ENCODE data around the gene TM4SF5.
A peak's percentile ranks its signal among the peaks of the same experiment; 100 is the strongest.

Gene TM4SF5

GRCh38 chr17:4747847-4748246 lies 23.8 kb upstream of the TM4SF5 start:
- peak in 2 of 5 experiments; percentile 6 to 84 for DNase-seq

GRCh38 chr17:4748686-4749085 lies 23.0 kb upstream of the TM4SF5 start:
- no peak for DNase-seq

- DNase-seq, result no peak
Observed at GRCh38 chr17:4750606-4751005, 21.1 kb upstream of the TM4SF5 start.

GRCh38 chr17:4751932-4752331 lies 19.8 kb upstream of the TM4SF5 start:
- no peak for DNase-seq

- no peak for DNase-seq
Observed at GRCh38 chr17:4753392-4753791, 18.3 kb upstream of the TM4SF5 start.

GRCh38 chr17:4759776-4760236 lies 11.9 kb upstream of the TM4SF5 start:
- no peak for DNase-seq

GRCh38 chr17:4764595-4764994 lies 7.1 kb upstream of the TM4SF5 start:
- no peak for DNase-seq

GRCh38 chr17:4766201-4766600 lies 5.5 kb upstream of the TM4SF5 start:
- DNase-seq, result no peak

GRCh38 chr17:4766723-4767122 lies 5.0 kb upstream of the TM4SF5 start:
- DNase-seq, result no peak

- DNase-seq, result no peak
Observed at GRCh38 chr17:4768298-4768697, 3.4 kb upstream of the TM4SF5 start.

- DNase-seq, result no peak
Observed at GRCh38 chr17:4769628-4770027, 2.1 kb upstream of the TM4SF5 start.

GRCh38 chr17:4772235-4772613 lies 538 bp downstream of the TM4SF5 start:
- DNase-seq, result no peak

- no peak for DNase-seq
Observed at GRCh38 chr17:4777969-4778760, 6.5 kb downstream of the TM4SF5 start.

GRCh38 chr17:4780325-4780955 lies 8.8 kb downstream of the TM4SF5 start:
- no peak for DNase-seq

- peak in 1 of 5 experiments; percentile 24 for DNase-seq
Observed at GRCh38 chr17:4782652-4783051, 11.0 kb downstream of the TM4SF5 start.

- peak in 2 of 5 experiments; percentile 12 to 20 for DNase-seq
Observed at GRCh38 chr17:4785311-4786105, 13.8 kb downstream of the TM4SF5 start.

GRCh38 chr17:4786106-4786511 lies 14.4 kb downstream of the TM4SF5 start, which contains the start of gene VMO1:
VMO1 (minus strand) TSS chr17:4786364; CDS start chr17:4786352, 12 bp downstream.
- no peak for DNase-seq

- DNase-seq, result no peak
Observed at GRCh38 chr17:4786516-4786915, 14.8 kb downstream of the TM4SF5 start.

- no peak for DNase-seq
Observed at GRCh38 chr17:4788159-4788806, 16.6 kb downstream of the TM4SF5 start.

- DNase-seq, result no peak
Observed at GRCh38 chr17:4788807-4789700, 17.4 kb downstream of the TM4SF5 start, which contains the start of gene GLTPD2. GLTPD2 (plus strand) TSS chr17:4788964; CDS start chr17:4789012, 48 bp downstream.

- no peak for DNase-seq
Observed at GRCh38 chr17:4789701-4789950, 17.9 kb downstream of the TM4SF5 start.

All from T-helper 2 cell (primary cell).